RKO (cell line): ENCODE results near the gene ARID3A.
"Not testable (repeated sequence)": the region's sequence is repeated elsewhere in the genome, so short reads cannot be mapped to it uniquely, and the experiment has no call there.

Experiments used
- DNase-seq: peaks from one replicate; pipeline ENCODE4 v3.0.0-alpha.2; 2016; ENCODE audit warnings: low spot score

The ARID3A gene

GRCh38 chr19:891421-892200, 34.2 kb upstream of the ARID3A start:
- DNase-seq = not testable (repeated sequence)

GRCh38 chr19:892243-892893, 33.5 kb upstream of the ARID3A start:
- no peak for DNase-seq

DNA sequence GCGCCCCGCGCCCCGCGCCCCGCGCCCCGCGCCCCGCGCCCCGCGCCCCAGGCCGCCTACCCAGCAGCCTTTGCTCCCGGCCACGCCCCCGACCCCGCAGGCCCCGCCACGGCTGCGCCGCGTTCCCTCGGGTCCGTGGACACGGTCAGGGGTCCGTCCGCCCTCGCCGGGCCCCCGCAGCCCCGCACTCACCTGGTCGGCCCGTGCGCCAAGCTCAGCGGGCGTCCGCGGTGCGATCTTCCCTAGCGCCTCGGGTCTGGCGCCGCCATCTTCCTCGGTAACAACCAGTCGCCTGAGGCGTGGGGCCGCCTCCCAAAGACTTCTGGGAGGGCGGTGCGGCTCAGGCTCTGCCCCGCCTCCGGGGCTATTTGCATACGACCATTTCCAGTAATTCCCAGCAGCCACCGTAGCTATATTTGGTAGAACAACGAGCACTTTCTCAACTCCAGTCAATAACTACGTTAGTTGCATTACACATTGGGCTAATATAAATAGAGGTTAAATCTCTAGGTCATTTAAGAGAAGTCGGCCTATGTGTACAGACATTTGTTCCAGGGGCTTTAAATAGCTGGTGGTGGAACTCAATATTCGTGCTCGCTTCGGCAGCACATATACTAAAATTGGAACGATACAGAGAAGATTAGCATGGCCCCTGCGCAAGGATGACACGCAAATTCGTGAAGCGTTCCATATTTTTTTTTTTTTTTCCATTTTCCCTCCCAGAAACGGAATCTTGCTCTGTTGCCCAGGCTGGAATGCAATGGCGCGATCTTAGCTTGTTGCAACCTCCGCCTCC, 32.7 kb upstream of the ARID3A start, which contains the start of the genes MED16 and RNU6-9:
TSS of gene MED16 (minus strand) at position 294 of the 796 bp plus-strand sequence. CDS start 2,056 bp downstream, outside the sequence.
TSS of gene RNU6-9 (plus strand) at position 591 of the 796 bp plus-strand sequence.
- peak; percentile 93 for DNase-seq

GRCh38 chr19:896434-896833, 29.4 kb upstream of the ARID3A start:
- no peak for DNase-seq

DNA sequence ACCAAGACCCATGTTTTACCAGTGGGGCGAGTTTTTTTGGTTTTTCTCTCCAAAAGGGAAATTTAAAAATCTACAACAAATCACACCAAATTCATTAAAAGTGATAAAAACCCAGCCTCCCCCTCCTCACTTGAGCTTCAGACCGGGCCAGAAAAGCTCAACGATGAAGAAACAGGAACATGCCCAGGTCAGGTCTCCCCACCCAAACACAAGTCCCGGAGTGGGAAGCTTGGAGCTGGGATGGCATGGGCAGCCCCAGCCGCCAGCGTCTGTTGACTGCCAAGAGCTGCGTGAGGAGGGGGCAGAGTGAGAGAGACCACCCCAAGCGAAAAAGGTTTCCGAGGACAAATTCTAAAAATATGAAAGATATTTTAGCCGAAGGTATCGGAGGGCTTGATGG, 28.8 kb upstream of the ARID3A start:
- no peak for DNase-seq

GRCh38 chr19:897442-898039, 28.3 kb upstream of the ARID3A start:
- DNase-seq = no peak

DNA sequence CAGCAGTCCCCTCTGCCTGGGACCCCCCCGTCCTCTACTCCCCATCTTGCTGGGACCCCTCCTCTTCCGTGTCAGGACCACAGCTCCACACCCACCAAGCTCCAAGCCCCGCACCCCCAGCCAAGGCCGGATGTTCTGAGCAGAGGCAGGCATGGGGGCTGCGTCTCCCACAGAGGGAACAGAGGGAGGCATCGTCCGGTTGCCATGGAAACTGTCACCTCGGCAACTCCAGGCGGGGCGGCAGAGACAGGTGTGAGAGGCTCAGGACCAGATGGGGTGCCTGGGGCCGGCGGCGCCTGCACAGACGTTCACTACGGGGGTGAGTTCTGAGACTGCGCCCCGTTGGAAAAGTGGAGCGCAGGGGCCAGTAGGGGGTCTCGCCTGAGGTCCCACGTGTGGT, 27.2 kb upstream of the ARID3A start:
- DNase-seq = no peak

DNA sequence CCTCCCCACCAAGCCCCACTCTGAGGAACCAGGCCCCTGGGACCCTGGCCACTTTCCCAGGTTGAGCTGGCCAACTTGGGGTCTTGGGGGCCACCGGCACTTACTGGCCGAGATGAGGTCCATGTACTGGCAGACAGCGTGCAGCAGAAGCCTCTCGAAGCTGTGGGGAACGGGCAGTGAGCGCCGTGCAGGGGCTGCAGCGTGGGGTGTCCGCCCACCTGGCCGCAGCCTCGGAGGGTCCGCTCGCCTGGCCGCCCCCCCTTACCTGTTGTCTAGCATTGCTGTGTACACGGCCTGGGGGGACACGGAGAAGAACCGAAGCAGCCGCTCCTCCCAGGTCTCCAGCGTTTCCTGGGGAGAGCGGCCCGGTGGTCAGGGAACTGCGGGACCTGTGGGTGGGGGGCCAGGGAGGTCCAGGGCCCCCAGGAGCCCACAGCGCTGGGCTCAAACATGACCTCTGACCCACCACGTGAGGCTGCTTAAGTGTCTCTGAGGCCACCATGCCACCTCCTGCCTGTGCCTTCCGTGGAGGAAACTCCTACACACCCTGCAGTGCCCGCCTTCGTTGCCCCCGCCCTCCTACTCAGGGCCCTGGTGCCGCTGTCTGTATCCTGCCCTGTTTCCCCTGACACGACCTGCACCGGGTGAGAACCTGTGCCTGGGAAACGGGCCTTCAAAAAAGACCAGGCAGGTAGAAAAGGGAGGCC, 26.3 kb upstream of the ARID3A start:
- no peak for DNase-seq

DNA sequence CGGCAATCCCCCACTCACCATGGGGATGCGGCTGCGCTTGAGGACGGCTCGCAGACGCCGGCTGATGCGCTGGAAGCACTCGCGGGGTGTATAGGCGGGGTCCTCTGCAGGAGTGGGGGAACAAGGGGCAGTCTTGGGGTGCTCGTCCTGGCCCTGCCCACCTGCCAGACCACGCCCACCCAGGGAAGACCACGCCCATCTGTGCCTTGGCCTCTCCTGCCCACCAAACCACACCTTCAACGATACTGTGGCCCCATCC, 25.9 kb upstream of the ARID3A start:
- no peak for DNase-seq

DNA sequence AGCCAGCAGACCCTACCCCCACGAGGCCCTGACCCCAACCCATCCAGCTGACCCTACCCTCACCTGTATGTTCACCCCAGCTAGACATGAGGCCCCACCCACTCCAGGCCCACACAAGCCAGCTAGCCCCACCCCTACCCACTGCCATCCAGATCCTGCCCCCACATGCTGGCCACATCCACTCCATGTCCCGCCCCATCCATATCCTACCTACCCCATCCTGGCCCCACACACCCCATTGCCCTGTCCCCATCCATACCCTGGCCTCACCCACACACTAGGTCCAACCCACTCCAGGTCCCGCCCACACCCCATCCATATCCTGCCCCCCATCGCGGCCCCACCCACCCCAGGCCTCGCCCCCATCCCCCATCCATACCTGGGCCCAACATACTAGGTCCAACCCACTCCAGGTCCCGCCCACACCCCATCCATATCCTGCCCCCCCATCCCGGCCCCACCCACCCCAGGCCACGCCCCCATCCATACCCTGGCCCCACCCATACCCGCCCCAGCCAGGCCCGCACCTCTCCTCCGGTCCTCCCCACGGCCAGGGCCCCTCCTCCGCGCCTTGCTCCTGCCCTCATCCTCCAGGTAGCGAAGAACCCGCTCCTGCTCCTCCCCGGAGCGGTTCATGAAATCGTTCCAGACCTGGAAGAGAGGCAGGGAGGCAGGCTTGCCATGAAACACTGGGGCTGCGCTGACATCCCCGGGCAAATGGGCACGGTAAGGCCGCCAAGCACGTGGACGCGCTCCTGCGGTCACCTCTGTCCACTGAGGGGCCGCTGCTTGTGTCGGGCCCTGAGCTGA, 25.3 kb upstream of the ARID3A start:
- no peak for DNase-seq

GRCh38 chr19:901216-902092, 24.4 kb upstream of the ARID3A start:
- no peak for DNase-seq

DNA sequence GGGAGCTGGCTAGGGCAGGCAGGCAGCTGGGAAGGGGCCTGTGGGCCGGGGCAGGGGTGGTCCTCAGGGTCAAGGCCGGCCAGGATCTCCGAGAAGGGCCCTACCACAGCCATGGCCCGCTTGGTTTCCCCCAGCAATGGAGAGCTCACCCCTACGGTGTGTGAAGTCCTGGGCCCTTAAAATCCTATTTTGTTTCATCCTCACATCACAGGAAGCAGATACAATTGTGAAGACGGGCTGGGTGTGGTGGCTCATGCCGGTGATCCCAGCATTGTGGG, 23.8 kb upstream of the ARID3A start:
- no peak for DNase-seq

DNA sequence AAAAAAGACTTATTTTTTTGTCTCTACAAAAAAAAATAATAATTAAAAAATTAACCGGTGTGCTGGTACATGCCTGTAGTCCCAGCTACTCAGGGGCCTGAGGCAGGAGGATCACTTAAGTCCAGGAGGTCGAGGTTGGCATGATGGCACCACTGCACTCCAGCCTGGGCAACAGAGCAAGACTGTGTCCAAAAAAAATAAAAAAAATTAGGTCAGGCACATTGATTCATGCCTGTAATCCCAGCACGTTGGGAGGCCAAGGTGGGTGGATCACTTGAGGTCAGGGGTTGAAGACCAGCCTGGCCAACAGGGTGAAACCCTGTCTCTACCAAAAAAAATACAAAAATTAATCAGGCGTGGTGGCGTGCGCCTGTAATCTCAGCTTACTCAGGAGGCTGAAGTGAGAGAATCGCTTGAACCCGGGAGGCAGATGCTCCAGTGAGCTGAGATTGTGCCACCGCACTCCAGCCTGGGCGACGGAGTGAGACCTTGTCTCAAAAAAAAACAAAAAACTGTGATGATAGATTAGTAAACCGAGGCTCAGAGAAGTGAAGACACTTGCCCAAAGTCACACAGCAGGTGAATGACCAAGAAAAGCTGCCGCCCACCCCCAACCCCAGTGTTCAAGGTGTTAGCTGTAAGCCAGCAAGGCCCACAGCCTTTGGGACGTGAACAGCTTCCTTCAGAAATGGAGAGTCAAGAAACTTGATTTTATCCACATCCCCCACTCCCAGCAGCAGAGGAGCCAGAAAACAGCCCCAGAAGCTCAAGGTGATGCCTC, 23.2 kb upstream of the ARID3A start:
- DNase-seq = no peak

DNA sequence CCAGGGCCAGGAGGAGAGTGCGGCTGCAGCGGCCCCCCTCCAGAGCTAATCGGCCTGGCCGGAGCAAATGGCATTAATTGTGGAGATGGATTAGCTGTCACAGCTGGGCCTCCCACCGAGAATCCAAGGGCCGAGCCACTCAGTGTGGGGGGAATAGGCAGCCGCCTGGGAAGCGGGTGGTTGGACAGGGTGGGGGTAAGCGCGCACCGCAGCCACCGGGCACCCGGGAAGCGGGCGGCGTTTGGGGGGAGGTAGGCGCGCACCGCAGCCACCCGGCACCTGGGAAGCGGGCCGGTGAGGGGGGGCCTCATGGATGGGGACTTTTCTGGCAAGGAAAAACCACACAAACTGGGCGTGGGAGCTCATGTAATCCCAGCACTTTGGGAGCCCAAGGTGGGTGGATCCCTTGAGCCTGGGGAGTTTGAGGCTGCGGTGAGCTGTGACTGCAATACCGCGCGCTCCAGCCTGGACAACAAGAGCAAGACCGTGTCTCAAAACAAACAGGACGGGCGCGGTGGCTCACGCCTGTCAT, 22.5 kb upstream of the ARID3A start:
- DNase-seq = no peak

- no peak for DNase-seq
These were observed 21.3 kb upstream of the ARID3A start for GRCh38 chr19:904545-904944.

- no peak for DNase-seq
These were observed 19.4 kb upstream of the ARID3A start for GRCh38 chr19:906480-906879.

- no peak for DNase-seq
These were observed 18.5 kb upstream of the ARID3A start for GRCh38 chr19:907183-907853.

DNA sequence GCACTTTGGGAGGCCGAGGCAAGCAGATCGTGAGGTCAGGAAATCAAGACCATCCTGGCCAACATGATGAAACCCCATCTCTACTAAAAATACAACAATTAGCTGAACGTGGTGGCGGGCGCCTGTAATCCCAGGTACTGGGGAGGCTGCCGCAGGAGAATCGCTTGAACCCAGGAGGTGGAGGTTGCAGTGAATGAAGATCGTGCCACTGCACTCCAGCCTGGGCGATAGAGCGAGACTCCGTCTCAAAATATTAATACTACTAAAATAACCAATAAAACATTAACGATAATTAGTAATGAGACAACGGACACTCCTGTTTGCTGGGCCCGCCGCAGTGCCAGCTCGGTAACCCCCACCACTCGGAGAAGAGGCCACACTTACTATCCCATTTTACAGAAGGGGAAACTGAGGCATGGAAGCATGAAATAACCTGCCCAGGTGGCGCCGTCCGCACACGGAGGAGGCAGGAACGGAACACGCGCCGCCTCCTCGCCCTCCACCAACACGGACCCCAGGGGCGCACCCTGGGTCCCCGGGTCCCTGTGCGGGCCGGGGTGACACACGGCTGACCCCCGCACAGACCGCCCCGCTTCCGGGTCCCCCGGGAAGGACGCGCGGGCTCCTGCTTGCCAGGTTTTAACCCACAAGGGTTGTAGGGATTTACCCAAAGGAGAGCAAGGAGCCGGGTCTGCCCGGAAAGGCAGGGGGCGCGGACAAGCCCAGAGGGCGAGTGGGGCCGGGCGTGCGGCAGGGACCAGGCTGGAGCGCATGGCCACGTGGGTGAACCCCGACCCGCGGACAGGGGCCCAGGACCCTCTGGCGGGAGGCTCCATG, 14.4 kb upstream of the ARID3A start:
- DNase-seq = no peak
